ENCODE measurements around the gene GPX5.

GPX5 gene

GRCh38 chr6:28563430-28564095, 37.9 kb downstream of the GPX5 start:
- TF ChIP-seq, protein P1, sequence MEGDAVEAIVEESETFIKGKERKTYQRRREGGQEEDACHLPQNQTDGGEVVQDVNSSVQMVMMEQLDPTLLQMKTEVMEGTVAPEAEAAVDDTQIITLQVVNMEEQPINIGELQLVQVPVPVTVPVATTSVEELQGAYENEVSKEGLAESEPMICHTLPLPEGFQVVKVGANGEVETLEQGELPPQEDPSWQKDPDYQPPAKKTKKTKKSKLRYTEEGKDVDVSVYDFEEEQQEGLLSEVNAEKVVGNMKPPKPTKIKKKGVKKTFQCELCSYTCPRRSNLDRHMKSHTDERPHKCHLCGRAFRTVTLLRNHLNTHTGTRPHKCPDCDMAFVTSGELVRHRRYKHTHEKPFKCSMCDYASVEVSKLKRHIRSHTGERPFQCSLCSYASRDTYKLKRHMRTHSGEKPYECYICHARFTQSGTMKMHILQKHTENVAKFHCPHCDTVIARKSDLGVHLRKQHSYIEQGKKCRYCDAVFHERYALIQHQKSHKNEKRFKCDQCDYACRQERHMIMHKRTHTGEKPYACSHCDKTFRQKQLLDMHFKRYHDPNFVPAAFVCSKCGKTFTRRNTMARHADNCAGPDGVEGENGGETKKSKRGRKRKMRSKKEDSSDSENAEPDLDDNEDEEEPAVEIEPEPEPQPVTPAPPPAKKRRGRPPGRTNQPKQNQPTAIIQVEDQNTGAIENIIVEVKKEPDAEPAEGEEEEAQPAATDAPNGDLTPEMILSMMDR (IDR thresholded peaks at IDR 0.05; ENCODE audit: low read depth, low read length, missing control alignments): no peak

GRCh38 chr6:28565823-28566526, 40.3 kb downstream of the GPX5 start:
- H3K27me3 ChIP-seq (replicated peaks): peaks cover 3% of the 10 kb centered on the region
- H3K36me3 ChIP-seq (replicated peaks): no peaks in the 10 kb centered on the region
- no peak for DNase-seq
- in situ Hi-C loops (cut with HindIII; ENCODE audit: low pct_ligation_motif_present, low sequenced_read_pairs): no loop called here
- no peak overlapping the region for H3K4me3 ChIP-seq (ENCODE audit: low read depth, low read length)
- TF ChIP-seq, protein P1 (IDR thresholded peaks at IDR 0.05; ENCODE audit: low read depth, low read length, missing control alignments): no peak
- no peak overlapping the region for H3K27ac ChIP-seq

More at GRCh38 chr6:28563430-28564095, 37.9 kb downstream of the GPX5 start:
- H3K27ac ChIP-seq: no peak overlapping the region
- no peak overlapping the region for H3K4me3 ChIP-seq (ENCODE audit: low read depth, low read length)
- no peaks in the 10 kb centered on the region for H3K27me3 ChIP-seq (replicated peaks)
- DNase-seq: no peak
- in situ Hi-C loops (cut with HindIII; ENCODE audit: low pct_ligation_motif_present, low sequenced_read_pairs): no loop called here
- H3K36me3 ChIP-seq (replicated peaks): no peaks in the 10 kb centered on the region

- H3K4me3 ChIP-seq (ENCODE audit: low read depth, low read length): no peak overlapping the region
- TF ChIP-seq, protein P1 (IDR thresholded peaks at IDR 0.05; ENCODE audit: low read depth, low read length, missing control alignments): no peak
- H3K27me3 ChIP-seq (replicated peaks): peaks cover 3% of the 10 kb centered on the region
- no peak overlapping the region for H3K27ac ChIP-seq
- in situ Hi-C loops (cut with HindIII; ENCODE audit: low pct_ligation_motif_present, low sequenced_read_pairs): no loop called here
- no peak for DNase-seq
- H3K36me3 ChIP-seq (replicated peaks): no peaks in the 10 kb centered on the region
Observed at GRCh38 chr6:28566527-28567252, 41.0 kb downstream of the GPX5 start.

GRCh38 chr6:28567506-28567905, 41.8 kb downstream of the GPX5 start:
- H3K36me3 ChIP-seq (replicated peaks): no peaks in the 10 kb centered on the region
- DNase-seq: no peak
- H3K27me3 ChIP-seq (replicated peaks): peaks cover 3% of the 10 kb centered on the region
- no peak overlapping the region for H3K4me3 ChIP-seq (ENCODE audit: low read depth, low read length)
- H3K27ac ChIP-seq: no peak overlapping the region
- TF ChIP-seq, protein P1 (IDR thresholded peaks at IDR 0.05; ENCODE audit: low read depth, low read length, missing control alignments): no peak
- in situ Hi-C loops (cut with HindIII; ENCODE audit: low pct_ligation_motif_present, low sequenced_read_pairs): no loop called here

DNA sequence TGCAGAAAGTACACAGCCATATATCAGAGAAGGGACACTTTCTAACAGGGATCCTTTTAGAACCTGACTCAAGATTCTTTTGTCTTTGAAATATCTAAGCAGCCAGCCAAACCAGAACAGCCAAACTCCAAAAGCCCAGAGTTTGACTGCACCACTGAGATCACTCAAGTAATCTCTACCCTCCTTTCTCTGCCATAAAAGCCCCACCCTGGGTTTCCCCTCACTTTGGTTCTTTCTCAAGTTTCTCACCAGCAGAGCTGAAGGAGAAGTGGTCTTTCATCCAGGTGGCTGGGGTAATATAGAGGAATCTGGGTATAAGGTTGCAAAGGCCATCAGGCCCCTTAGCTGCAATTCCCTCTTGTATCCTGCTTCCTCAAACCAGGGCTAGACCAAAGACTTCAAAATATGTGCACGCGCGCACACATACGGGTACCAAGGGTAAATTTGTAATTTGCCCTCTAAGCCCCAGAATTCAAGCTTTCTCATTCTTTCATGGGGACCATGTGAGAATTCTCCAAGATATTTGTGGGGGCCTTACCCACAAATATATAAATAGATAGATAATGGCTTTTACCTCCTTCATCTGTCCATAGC, 42.9 kb downstream of the GPX5 start:
- peaks cover 3% of the 10 kb centered on the region for H3K27me3 ChIP-seq (replicated peaks)
- no peak overlapping the region for H3K4me3 ChIP-seq (ENCODE audit: low read depth, low read length)
- TF ChIP-seq, protein P1 (IDR thresholded peaks at IDR 0.05; ENCODE audit: low read depth, low read length, missing control alignments): no peak
- in situ Hi-C loops (cut with HindIII; ENCODE audit: low pct_ligation_motif_present, low sequenced_read_pairs): no loop called here
- no peak overlapping the region for H3K27ac ChIP-seq
- no peaks in the 10 kb centered on the region for H3K36me3 ChIP-seq (replicated peaks)
- DNase-seq: no peak

Data from brain microvascular endothelial cell (primary cell).